Hepatocyte (in vitro differentiated cells): ENCODE results near the gene MEI4. TPM values are rescaled to one million over a fixed set of nuclear protein-coding genes. Genes with fewer than 3 reads are reported as not detected.

Source experiments
- DNase-seq: peaks from one replicate; pipeline ENCODE4 v3.0.0-alpha.2; 2016; ENCODE audit warnings: low spot score
- H2AFZ ChIP-seq: fragments of 200-600 bp; sonication (generic); 2 replicates; pipeline ENCODE4 v1.6.0; 2016; ENCODE audit warnings: antibody characterized with exemption, mild to moderate bottlenecking
- H3K27ac ChIP-seq: fragments of 200-600 bp; sonication (generic); 2 replicates; pipeline ENCODE4 v1.5.1; 2016; ENCODE audit warnings: mild to moderate bottlenecking
- H3K27me3 ChIP-seq: fragments of 200-600 bp; sonication (generic); 2 replicates; pipeline ENCODE4 v1.6.1; 2016
- H3K36me3 ChIP-seq: fragments of 200-600 bp; sonication (generic); replicated peaks from 2 replicates; pipeline ENCODE4 v1.5.1; 2016; ENCODE audit warnings: low read depth; ENCODE audit not compliant: insufficient read depth
- H3K4me1 ChIP-seq: fragments of 200-600 bp; sonication (generic); 2 replicates; pipeline ENCODE4 v1.5.1; 2016; ENCODE audit warnings: mild to moderate bottlenecking, moderate library complexity; ENCODE audit not compliant: insufficient read depth
- H3K4me2 ChIP-seq: fragments of 200-600 bp; sonication (generic); 2 replicates; pipeline ENCODE4 v1.6.0; 2016
- H3K4me3 ChIP-seq: fragments of 200-600 bp; sonication (generic); 2 replicates; pipeline ENCODE4 v1.5.1; 2016; ENCODE audit warnings: mild to moderate bottlenecking
- H3K79me2 ChIP-seq: fragments of 200-600 bp; sonication (generic); 2 replicates; pipeline ENCODE4 v1.6.0; 2017; ENCODE audit warnings: mild to moderate bottlenecking
- H3K9me2 ChIP-seq: fragments of 200-600 bp; sonication (generic); replicated peaks from 2 replicates; pipeline ENCODE4 v1.6.0; 2017; ENCODE audit warnings: mild to moderate bottlenecking; ENCODE audit not compliant: insufficient read depth
- H3K9me3 ChIP-seq: fragments of 200-600 bp; sonication (generic); 2 replicates; pipeline ENCODE4 v1.5.1; 2016; ENCODE audit warnings: low read depth, mild to moderate bottlenecking
- H4K20me1 ChIP-seq: fragments of 200-600 bp; sonication (generic); 2 replicates; pipeline ENCODE4 v1.6.0; 2016; ENCODE audit warnings: mild to moderate bottlenecking; ENCODE audit not compliant: insufficient read depth, poor library complexity, severe bottlenecking
- EZH2 ChIP-seq: fragments of 200-600 bp; sonication (generic); IDR thresholded peaks from 2 replicates; pipeline ENCODE4 v1.6.1; 2016; ENCODE audit warnings: antibody characterized with exemption, mild to moderate bottlenecking, borderline replicate concordance
- EZH2phosphoT487 ChIP-seq: fragments of 200-600 bp; sonication (generic); IDR thresholded peaks from one replicate; pipeline ENCODE4 v1.6.1; 2018; ENCODE audit warnings: antibody characterized with exemption, mild to moderate bottlenecking, low read depth, moderate library complexity; ENCODE audit not compliant: unreplicated experiment, severe bottlenecking
- WGBS: methylation state at CpG from one replicate; pipeline ENCODE4 v1.1.6; 2016; ENCODE audit warnings: low lambda C conversion rate; ENCODE audit errors: missing lambda C conversion rate; 5-methylcytosine and 5-hydroxymethylcytosine counted together
- polyA plus RNA-seq: library from polyadenylated mRNA; unstranded; fragments of >200 nt; fragmentation: Nextera tagmentation; extraction: Ambion mirVana; gene quantifications from 2 replicates; pipeline ENCODE4 v1.2.1, GENCODE V29; 2016
- total RNA-seq: library from RNA; depleted of rRNA; stranded (reverse); fragments of >200 nt; gene quantifications from 2 replicates; pipeline ENCODE4 v1.2.3, GENCODE V29; 2014
- TF ChIP-seq, protein P1 (sequence below): fragments of 200-600 bp; sonication (generic); IDR thresholded peaks from 2 replicates; pipeline ENCODE4 v1.5.1; 2016; ENCODE audit warnings: antibody characterized with exemption, mild to moderate bottlenecking; ENCODE audit not compliant: poor library complexity

The MEI4 gene
- total and polyA plus RNA-seq, 2 experiments from 2014 or later = 0.27 TPM; not detected in 1

DNA sequence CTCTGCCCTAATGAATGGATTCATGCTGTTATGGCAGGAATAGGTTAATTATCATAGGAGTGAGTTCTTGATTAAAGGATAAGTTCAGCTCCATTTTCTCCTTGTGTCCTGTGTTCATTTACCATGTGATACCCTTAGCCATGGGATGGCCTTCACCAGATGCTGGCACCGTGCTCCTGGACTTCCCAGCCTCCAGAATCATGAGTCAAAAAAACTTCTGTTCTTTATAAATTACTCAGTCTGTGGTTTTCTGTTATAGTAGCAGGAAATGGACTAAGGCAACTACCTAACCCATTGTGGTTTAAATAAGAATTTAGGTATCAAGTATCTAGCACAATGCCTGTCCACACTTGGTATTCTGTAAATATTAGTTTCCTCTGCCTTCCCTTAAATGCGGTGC is 223.5 kb downstream of the MEI4 start:
- Histone ChIP-seq H4K20me1 (no peaks in the 10 kb centered on the region), H3K27ac (no peak overlapping the region), H3K9me3 (no peaks in the 10 kb centered on the region), H3K4me2 (no peak overlapping the region), H3K9me2 (no peaks in the 10 kb centered on the region), H3K4me1 (peaks cover 4% of the 10 kb centered on the region), H3K27me3 (no peaks in the 10 kb centered on the region), H3K4me3 (no peak overlapping the region), H2AFZ (no peak overlapping the region), H3K36me3 (no peaks in the 10 kb centered on the region), H3K79me2 (no peaks in the 10 kb centered on the region)
- 98% methylated on average over 2 of the region's 2 CpGs for WGBS
- no peak for TF ChIP-seq EZH2phosphoT487
- TF ChIP-seq, protein P1, sequence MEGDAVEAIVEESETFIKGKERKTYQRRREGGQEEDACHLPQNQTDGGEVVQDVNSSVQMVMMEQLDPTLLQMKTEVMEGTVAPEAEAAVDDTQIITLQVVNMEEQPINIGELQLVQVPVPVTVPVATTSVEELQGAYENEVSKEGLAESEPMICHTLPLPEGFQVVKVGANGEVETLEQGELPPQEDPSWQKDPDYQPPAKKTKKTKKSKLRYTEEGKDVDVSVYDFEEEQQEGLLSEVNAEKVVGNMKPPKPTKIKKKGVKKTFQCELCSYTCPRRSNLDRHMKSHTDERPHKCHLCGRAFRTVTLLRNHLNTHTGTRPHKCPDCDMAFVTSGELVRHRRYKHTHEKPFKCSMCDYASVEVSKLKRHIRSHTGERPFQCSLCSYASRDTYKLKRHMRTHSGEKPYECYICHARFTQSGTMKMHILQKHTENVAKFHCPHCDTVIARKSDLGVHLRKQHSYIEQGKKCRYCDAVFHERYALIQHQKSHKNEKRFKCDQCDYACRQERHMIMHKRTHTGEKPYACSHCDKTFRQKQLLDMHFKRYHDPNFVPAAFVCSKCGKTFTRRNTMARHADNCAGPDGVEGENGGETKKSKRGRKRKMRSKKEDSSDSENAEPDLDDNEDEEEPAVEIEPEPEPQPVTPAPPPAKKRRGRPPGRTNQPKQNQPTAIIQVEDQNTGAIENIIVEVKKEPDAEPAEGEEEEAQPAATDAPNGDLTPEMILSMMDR = no peak
- no peak for DNase-seq

DNA sequence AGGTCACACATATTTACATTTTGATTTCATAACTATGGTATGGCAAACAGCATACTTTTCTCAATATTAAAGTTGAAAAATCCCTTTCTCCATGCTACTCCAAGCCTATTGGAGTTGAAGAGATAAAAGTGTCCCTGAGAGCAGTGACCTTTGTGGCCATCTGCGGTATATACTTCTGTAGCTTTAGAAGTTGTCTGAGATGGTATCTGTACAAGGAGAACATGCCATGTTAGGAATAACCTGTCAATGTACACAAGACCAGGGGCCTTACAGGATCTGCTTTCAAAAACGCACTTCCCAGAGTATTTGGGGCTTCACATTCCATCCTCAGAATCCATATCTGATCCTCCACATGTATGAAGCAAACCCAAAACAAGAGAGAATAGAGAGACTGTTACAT is 226.7 kb downstream of the MEI4 start:
- Histone ChIP-seq H3K9me2 (no peaks in the 10 kb centered on the region), H3K27me3 (no peaks in the 10 kb centered on the region), H2AFZ (peak overlapping the region; percentile 16), H4K20me1 (no peaks in the 10 kb centered on the region), H3K79me2 (no peaks in the 10 kb centered on the region), H3K4me2 (no peak overlapping the region), H3K4me3 (no peak overlapping the region), H3K27ac (no peak overlapping the region), H3K9me3 (no peaks in the 10 kb centered on the region), H3K4me1 (peaks cover 4% of the 10 kb centered on the region), H3K36me3 (no peaks in the 10 kb centered on the region)
- WGBS = 53% methylated on average over 2 of the region's 2 CpGs
- TF ChIP-seq EZH2phosphoT487 = no peak
- no peak for TF ChIP-seq EZH2
- TF ChIP-seq, protein P1 = no peak
- DNase-seq = no peak

DNA sequence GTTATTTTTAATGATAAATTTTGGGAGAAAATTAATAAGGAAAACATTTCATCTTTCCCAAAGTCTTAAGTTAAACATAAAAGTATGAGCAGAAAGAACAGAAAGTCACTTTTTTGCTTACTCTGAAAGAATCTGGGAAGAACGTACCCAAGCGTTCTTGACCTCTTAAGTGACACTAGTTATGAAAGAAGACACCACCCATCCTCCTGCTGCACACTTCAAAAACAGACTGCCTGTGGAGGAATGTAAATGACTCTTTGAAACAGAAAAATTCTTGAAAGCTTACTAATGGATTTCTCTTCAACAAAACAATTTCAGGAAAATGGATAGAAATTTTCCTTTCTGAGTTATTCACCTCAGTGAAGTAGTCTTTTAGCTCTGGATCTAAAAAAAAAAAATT is 227.7 kb downstream of the MEI4 start:
- no peak overlapping the region for H3K4me3 ChIP-seq
- H2AFZ ChIP-seq = no peak overlapping the region
- TF ChIP-seq EZH2 (no peak), EZH2phosphoT487 (no peak)
- TF ChIP-seq, protein P1 = no peak
- DNase-seq = peak; percentile 16
- peak overlapping the region; percentile 3 for H3K4me2 ChIP-seq
- peak overlapping the region; percentile 2 for H3K27ac ChIP-seq
- no peaks in the 10 kb centered on the region for H3K9me2 ChIP-seq
- H3K79me2 ChIP-seq = no peaks in the 10 kb centered on the region
- no peaks in the 10 kb centered on the region for H4K20me1 ChIP-seq
- no peaks in the 10 kb centered on the region for H3K9me3 ChIP-seq
- H3K4me1 ChIP-seq = peaks cover 4% of the 10 kb centered on the region
- H3K36me3 ChIP-seq = no peaks in the 10 kb centered on the region
- 29% methylated on average over 2 of the region's 2 CpGs for WGBS
- no peaks in the 10 kb centered on the region for H3K27me3 ChIP-seq

DNA sequence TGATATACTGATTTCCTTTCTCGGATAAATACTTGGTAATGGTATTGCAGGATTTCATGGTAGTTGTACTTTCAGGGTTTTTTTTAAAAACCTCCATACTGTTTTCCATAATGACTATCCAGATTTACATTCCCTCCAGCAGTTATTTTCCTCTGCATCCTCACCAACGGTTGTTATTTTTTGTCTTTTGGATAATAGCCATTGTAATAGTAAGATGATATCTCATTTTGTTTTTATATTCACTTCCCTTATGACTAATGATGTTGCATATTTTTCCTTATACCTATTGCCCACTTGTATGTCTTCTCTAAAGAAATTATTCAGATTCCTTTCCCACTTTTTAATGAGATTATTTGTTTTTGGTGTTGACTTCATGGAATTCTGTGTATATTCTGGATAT is 231.0 kb downstream of the MEI4 start:
- Histone ChIP-seq H3K9me2 (no peaks in the 10 kb centered on the region), H4K20me1 (no peaks in the 10 kb centered on the region), H3K4me2 (no peak overlapping the region), H3K9me3 (no peaks in the 10 kb centered on the region), H2AFZ (no peak overlapping the region), H3K27ac (no peak overlapping the region), H3K27me3 (no peaks in the 10 kb centered on the region), H3K79me2 (no peaks in the 10 kb centered on the region), H3K36me3 (no peaks in the 10 kb centered on the region), H3K4me1 (peaks cover 4% of the 10 kb centered on the region), H3K4me3 (no peak overlapping the region)
- DNase-seq = no peak
- WGBS = 89% methylated on average over 2 of the region's 2 CpGs
- TF ChIP-seq, protein P1 = no peak
- TF ChIP-seq EZH2 = no peak
- TF ChIP-seq EZH2phosphoT487 = no peak
